GM19467 (cell line): ENCODE measurements around the gene ATP5ME.
"Not testable (repeated sequence)": the region's sequence is repeated elsewhere in the genome, so short reads cannot be mapped to it uniquely, and the experiment has no call there.

Source experiments
- ATAC-seq: cut with Tn5 transposase; IDR thresholded peaks from one replicate; pipeline ENCODE4 v1.9.1; 2021; ENCODE audit warnings: mild to moderate bottlenecking, moderate library complexity; ENCODE audit not compliant: unreplicated experiment

ATP5ME gene

DNA sequence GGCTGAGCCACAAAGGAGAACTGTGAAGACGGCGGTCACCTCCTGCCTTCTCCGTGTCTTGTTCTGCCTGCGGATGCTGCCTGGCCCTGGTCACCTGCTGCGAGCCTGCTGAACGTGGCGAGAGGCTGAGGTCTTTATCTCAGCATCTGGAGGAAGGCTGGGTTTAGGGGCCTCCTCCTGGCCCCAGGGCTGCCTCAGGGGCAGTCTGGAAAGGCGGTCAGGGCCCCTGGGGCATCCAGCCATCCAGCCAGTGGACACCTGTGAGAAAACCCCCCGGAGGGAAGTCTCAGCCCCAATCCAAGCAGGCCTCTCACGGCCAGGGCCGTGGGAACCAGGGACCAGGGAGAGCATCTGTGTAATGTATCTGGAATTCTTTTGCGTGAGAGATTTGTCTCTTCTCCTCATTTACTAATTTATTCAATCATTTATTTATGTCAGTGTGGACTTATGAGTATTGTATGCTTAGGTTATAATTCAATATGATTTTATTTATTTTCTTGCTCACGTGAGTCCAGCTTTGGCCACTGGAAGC is 37.4 kb downstream of the ATP5ME start:
- ATAC-seq = no peak

GRCh38 chr4:635851-636627 is 38.0 kb downstream of the ATP5ME start:
- ATAC-seq = no peak

DNA sequence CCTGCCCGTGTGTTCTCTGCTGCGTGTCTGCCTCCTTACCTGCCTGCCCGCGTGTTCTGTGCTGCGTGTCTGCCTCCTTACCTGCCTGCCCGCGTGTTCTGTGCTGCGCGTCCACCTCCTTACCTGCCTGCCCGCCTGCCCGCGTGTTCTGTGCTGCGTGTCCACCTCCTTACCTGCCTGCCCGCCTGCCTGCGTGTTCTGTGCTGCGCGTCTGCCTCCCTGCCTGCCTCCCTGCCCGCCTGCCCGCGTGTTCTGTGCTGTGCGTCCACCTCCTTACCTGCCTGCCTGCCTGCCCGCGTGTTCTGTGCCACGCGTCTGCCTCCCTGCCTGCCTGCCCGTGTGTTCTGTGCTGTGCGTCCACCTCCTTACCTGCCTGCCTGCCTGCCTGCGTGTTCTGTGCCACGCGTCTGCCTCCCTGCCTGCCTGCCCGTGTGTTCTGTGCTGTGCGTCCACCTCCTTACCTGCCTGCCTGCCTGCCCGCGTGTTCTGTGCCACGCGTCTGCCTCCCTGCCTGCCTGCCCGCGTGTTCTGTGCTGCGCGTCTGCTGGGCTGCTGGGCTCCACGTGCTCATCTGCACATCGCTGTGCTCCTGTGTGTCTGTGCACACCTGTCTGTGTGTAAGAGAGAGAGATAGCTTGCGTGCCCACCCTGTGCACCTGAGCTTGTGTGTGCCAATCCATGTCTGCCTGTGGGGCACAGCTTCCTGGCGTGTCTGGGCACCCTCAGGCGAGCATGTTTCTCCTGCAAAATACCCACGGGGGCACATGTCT is 38.8 kb downstream of the ATP5ME start:
- ATAC-seq = not testable (repeated sequence)

DNA sequence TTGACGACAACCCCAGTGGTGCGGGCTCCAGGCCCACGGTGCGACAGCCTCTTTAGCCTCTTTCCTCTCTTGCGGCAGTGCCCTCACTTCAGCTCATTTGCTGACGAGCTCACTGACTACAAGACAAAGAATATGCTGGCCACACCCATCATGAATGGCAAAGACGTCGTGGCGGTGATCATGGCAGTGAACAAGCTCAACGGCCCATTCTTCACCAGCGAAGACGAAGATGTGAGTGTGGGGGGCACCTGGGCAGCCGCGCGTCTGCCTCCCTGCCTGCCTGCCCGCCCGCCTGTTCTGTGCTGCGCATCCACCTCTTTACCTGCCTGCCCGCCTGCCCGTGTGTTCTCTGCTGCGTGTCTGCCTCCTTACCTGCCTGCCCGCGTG is 39.5 kb downstream of the ATP5ME start:
- no peak for ATAC-seq

GRCh38 chr4:633976-634598 is 40.0 kb downstream of the ATP5ME start:
- no peak for ATAC-seq

DNA sequence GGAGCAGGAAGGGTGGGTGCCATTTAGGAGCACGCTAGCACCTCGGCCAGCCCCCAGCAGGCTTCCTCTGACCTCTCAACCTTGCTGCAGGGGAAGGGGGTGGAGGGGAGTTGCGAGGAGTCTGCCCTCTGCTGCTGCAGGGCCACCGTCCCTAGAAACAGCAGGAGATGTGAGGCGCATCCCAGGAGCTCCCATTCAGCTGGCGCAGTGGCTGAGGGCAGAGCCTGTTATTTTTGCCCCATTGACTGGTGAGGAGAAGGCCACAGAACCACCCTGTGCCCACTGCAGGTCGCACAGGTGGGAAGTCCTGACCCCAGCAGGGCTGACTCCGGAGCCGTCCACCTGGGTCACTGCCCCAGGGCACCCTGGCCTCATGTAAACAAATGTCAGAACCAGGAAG is 40.7 kb downstream of the ATP5ME start:
- ATAC-seq = no peak

- no peak for ATAC-seq
These were observed 41.1 kb downstream of the ATP5ME start for GRCh38 chr4:632926-633325.

DNA sequence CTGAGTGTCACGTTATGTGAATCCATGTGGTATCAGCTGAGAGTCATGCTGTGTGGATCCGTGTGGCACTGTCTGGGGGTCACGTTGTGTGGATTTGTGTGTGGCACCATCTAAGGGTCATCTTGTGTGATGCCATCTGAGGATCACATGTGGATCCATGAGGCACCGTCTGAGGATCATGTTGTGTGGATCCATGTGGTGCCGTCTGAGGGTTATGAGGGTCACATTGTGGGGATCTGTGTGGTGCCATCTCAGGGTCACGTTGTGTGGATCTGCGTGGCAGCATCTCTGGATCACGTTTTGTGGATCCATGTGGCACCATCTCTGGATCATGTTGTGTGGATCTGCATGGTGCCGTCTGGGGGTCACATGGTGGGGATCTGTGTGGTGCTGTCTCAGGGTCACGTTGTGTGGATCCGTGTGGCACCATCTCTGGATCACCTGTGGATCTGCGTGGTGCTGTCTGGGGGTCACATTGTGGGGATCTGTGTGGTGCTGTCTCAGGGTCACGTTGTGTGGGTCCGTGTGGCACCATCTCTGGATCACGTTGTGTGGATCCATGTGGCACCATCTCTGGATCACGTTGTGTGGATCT is 41.8 kb downstream of the ATP5ME start:
- no peak for ATAC-seq

DNA sequence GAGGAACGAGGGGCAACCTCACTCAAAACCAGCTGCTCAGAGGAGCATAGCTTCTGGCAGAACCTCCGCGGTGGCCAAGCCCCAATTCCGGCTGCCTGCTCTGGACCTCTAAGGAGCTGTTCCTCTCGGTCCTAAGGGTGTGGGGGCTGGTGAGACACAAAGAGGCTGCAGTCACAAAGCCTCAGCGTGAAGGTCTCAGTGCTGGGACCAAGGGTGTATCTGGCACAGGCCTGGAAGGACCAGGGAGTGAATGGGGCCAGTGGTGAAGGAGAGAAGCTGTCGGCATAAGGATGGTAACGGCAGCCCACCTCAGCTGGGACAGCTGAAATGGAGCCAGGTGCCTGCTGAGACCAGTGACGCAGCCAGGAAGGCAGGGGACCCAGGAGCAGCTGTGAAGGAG is 43.4 kb downstream of the ATP5ME start:
- ATAC-seq = no peak

DNA sequence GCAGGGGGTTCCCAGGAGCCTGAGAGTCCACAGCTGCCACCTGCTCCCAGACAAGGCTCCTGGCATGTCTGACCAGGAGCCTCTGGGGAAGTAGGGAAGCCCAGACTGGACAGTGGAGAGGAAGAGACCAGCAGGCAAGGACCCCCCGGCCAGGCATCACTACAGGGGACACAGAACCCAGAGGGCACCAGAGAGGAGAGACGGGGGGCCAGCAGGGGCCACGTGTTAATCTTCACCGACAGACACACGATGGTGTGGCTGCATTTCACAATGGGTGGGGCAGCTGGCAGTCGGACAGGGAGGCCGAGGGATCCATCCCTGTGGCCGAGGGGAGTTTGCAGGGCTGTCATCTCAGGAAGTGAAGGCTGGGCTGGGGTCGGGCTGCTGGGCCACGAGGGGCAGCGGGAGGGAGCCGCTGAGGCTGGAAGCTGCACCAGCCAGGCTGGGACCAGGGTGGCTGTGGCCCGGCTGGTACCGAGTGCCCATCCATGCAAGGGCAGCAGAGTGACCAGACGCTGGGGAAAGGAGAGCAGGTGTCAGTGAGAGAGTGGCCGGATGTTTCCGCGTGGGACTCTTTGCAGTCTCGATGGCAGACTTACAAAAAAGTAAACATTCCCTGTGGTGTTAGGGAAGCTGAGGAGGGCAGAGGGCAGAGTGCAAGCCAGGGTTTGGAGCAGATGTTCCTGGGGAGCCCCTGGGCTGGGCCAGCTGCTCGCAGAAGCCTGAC is 44.0 kb downstream of the ATP5ME start:
- ATAC-seq = no peak

DNA sequence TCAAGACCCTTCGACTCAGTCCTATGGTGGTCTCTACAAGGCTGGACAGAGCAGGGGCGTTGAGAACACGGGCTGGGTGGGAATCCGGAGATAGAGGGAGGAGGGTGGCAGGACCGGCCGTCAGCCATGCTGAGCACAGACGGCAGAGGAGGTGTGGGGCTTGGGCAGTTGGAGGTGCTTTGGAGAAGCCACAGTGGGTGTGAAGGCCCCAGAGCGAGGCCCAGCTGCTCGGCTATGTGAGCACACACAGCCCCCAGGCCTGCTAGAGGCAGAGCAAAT is 44.5 kb downstream of the ATP5ME start:
- no peak for ATAC-seq

DNA sequence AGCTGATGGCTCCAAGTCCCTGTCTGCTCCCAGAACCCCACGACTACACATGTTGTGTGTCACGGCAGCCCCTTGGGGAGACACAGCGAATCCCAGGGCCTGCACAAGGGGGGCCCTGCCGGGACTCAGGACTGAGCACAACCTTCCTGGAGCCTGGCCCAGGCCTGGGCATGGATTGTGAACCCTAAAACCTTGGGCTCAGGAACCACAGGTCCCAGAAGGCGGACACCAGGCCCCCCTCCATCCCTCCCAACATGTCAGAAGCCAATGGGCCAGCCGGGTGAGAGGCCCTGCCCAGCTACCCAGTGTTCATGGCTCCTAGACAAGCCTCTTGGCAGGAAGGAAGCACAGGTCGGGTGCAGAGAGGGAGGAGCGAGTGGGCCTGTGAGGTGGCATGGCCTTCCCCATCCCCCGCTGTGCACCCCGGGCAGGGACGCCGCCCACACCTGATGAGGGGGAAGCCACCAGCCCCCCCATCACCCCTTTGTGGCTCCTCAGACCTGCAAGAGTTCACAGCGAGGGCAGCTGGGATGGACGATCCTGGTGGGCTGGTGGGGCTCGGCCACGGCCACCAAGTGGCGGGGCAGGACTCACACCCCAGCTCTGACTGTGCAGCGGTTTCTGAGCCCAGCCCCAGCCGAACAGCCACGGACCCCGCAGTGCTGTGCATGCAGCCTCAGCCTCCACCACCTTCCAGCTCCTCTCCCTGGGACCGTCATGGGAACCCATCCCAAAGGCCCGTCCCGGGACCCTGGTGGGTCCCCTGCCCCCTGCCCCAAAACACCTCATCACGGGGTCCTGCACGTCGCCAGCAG is 45.0 kb downstream of the ATP5ME start:
- ATAC-seq = no peak

DNA sequence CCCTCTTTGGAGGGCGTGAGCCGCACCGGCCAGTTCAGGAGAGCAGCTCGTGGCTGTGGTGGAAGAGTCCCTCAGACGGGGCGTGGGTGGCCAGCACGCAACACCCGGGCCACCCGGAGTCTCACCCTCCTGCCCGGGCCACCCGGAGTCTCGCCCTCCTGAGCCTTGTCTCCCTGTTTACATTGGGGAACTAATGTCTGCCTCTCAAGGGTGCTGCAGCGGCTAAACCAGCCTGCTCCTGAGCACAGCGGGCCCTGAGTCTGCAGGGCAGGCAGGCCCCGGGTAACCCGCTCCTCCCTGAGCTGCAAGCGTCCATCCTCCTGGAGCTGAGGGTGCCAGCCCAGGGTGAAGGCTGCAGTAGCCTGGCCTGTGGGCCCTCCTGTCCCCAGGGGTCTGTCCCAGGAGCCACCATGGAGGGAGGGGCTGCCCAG is 45.8 kb downstream of the ATP5ME start:
- ATAC-seq = no peak

DNA sequence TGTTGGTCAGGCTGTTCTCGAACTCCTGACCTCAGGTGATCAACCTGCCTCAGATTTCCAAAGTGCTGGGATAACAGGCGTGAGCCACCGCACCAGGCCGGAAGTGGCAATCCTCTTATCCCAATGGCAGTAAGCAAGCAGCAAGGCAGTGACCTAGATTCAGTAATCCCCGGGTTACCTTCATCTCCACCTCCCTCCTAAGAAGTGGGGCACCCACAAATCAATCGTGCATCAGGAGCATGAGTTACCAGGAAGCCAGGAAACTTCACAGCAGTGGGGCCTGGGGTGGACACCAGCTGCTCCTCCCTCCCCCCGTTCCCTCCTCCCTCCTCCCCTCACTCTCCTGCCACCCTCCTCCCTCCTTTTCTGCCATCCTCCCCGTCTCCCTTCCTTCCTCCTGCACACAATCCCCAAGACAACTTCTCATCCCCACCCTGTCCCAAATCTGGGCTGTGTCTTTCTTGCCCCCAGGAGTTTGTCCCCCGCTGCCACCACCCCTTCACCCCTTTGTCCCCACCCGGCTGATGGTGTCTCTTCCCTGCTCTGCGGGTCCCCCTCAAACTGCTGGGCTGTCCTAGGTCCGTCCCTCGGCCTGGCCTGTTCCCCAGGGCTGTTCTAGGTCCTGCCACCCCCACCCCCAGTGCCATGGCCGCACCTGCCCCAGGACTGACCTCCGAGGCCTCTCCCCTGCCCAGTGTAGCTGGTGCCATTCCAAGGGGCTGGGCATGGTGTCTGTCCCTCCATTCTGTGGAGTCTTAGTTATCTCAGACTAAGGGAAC is 46.5 kb downstream of the ATP5ME start:
- ATAC-seq = no peak

DNA sequence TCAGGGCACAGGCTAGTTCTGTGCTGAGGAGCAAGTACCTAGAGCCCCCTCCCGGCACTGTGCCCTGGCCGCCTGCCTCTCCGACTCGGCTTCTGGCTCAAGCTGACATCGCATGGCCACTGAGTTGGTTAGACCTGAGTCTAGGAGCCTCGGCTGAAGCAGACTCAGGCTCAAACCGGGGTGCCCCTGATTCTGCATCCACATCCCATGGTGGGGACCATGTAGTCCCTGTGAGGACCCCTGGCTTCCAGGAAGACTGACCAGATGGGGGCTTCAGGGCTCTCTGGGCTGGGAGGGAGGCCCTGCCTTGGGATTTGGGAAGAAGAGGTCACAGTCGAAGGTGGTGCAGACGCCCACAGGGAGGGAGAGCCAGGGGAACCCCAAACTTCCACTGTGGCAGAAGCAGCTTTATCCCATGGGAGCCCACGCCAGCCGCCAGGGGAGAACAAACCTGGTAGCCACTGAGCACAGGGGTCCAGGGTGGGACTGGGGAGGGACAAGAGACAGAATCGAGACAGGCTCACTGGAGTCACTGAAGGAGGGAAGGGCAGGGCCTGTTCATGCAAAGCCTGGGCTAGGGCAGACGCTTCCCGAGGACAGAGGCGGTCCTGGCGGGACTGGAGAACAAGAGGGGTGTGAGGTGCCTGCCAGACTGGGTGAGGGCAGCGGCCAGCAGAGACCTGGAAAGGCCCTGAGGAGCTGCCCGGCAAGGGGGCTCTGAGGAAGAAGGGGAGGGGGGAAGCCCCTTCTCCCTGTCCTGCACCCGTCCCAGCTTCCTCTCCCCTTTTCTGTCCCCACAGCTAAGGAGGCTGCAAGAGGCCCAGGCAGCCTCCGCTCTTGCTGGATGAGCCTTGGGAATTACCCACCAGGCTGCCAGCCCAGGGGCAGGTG is 47.6 kb downstream of the ATP5ME start:
- ATAC-seq = no peak

- no peak for ATAC-seq
These were observed 48.4 kb downstream of the ATP5ME start for GRCh38 chr4:625631-626161.

- ATAC-seq = no peak
These were observed 49.1 kb downstream of the ATP5ME start, which contains the start of gene PDE6B for GRCh38 chr4:624705-625590. PDE6B (plus strand) TSS chr4:625573; CDS start chr4:625627, 54 bp downstream.
